ENCODE results near the gene UBE2U. TPM values are rescaled to one million over a fixed set of nuclear protein-coding genes. Genes with fewer than 3 reads are reported as not detected.
A peak's percentile ranks its signal among the peaks of the same experiment; 100 is the strongest.

Gene UBE2U
- total and polyA plus RNA-seq, 12 donors = 1.2 to 3.6 (median 2.7) TPM; not detected in 6

- no peak for TF ChIP-seq CTCF (IDR thresholded peaks at IDR 0.05)
- DNase-seq (no peak), ATAC-seq (peak in 4 of 8 donors; percentile 5 to 51 (median 20))
- no peak overlapping the region for H3K4me3 ChIP-seq
- H3K36me3 ChIP-seq = no peaks in the 10 kb centered on the region
- WGBS, 2 donors = 81 to 84% methylated on average over 7 of the region's 7 CpGs
- no peaks in the 10 kb centered on the region for H3K27me3 ChIP-seq
- H3K4me1 ChIP-seq = peaks cover 0 to 18% (median 4%) of the 10 kb centered on the region in 9 donors
- H3K9me3 ChIP-seq = no peaks in the 10 kb centered on the region
- H3K27ac ChIP-seq = peak overlapping the region in 4 of 10 donors; percentile 42 to 61 (median 51)
- intact Hi-C loops (cut with DNase I) = no loop called here
Observed at GRCh38 chr1:64186898-64187280, 16.5 kb upstream of the UBE2U start.

- Histone ChIP-seq H3K36me3 (no peaks in the 10 kb centered on the region), H3K9me3 (no peaks in the 10 kb centered on the region), H3K27ac (no peak overlapping the region), H3K4me3 (no peak overlapping the region), H3K27me3 (no peaks in the 10 kb centered on the region), H3K4me1 (peaks cover 0 to 18% (median 4%) of the 10 kb centered on the region in 9 donors)
- no peak for ATAC-seq
- TF ChIP-seq CTCF (IDR thresholded peaks at IDR 0.05) = no peak
- DNase-seq = no peak
- intact Hi-C loops (cut with DNase I) = no loop called here
- WGBS, 2 donors = 88 to 91% methylated on average over 4 of the region's 4 CpGs
Observed at GRCh38 chr1:64187646-64188045, 15.8 kb upstream of the UBE2U start.

GRCh38 chr1:64192290-64192689 is 11.1 kb upstream of the UBE2U start:
- Histone ChIP-seq H3K36me3 (no peaks in the 10 kb centered on the region), H3K27me3 (no peaks in the 10 kb centered on the region), H3K4me3 (no peak overlapping the region), H3K4me1 (peaks cover 0 to 26% (median 8%) of the 10 kb centered on the region in 9 donors), H3K27ac (no peak overlapping the region), H3K9me3 (no peaks in the 10 kb centered on the region)
- ATAC-seq (no peak), DNase-seq (no peak)
- TF ChIP-seq CTCF (IDR thresholded peaks at IDR 0.05) = no peak
- 96 to 97% methylated on average over 8 of the region's 8 CpGs for WGBS, 2 donors
- intact Hi-C loops (cut with DNase I) = no loop called here

GRCh38 chr1:64194168-64195080 is 9.0 kb upstream of the UBE2U start:
- ATAC-seq = no peak
- Histone ChIP-seq H3K4me1 (peaks cover 0 to 26% (median 8%) of the 10 kb centered on the region in 9 donors), H3K4me3 (no peak overlapping the region), H3K27me3 (no peaks in the 10 kb centered on the region), H3K27ac (no peak overlapping the region), H3K36me3 (no peaks in the 10 kb centered on the region), H3K9me3 (no peaks in the 10 kb centered on the region)
- TF ChIP-seq CTCF (IDR thresholded peaks at IDR 0.05) = no peak
- no peak for DNase-seq
- intact Hi-C loops (cut with DNase I) = no loop called here
- WGBS, 2 donors = 65 to 71% methylated on average over 8 of the region's 8 CpGs

All from heart right ventricle (tissue), 16 donors.